Heart right ventricle (tissue), 16 donors: ENCODE data around the gene ERFL. TPM values are rescaled to one million over a fixed set of nuclear protein-coding genes. Genes with fewer than 3 reads are reported as not detected.

Experiments
- ATAC-seq, 8 donors: fragments of 200-7000 bp; cut with Tn5 transposase; one replicate each; pipeline ENCODE4 v1.9.1; 2020; ENCODE audit warnings: mild to moderate bottlenecking in 8 of 8, moderate library complexity in 8 of 8, moderate number of reproducible peaks in 1 of 8
- DNase-seq, 2 donors: peaks; one replicate each; pipeline ENCODE4 v3.0.0-alpha.2; 2020
- H3K27ac ChIP-seq, 10 donors: fragments of 200-600 bp; sonication (generic) in 2 of 10; one replicate each; pipeline versions ENCODE4 v1.5.0 to v1.8.0; 2020 to 2022; ENCODE audit warnings: mild to moderate bottlenecking in 3 of 10
- H3K27me3 ChIP-seq, 7 donors: fragments of 200-600 bp; one replicate each; pipeline ENCODE4 v1.8.0; 2021 to 2022; ENCODE audit warnings: mild to moderate bottlenecking in 2 of 7
- H3K36me3 ChIP-seq, 9 donors: fragments of 200-600 bp; sonication (generic) in 1 of 9; one replicate each; pipeline versions ENCODE4 v1.5.0 to v1.8.0; 2020 to 2022; ENCODE audit warnings: mild to moderate bottlenecking in 2 of 9
- H3K4me1 ChIP-seq, 9 donors: fragments of 200-600 bp; sonication (generic) in 1 of 9; one replicate each; pipeline versions ENCODE4 v1.5.0 to v1.8.0; 2020 to 2022; ENCODE audit warnings: mild to moderate bottlenecking in 4 of 9
- H3K4me3 ChIP-seq, 10 donors: fragments of 200-600 bp; sonication (generic) in 2 of 10; one replicate each; pipeline versions ENCODE4 v1.5.0 to v1.8.0; 2020 to 2022; ENCODE audit warnings: mild to moderate bottlenecking in 7 of 10, moderate library complexity in 2 of 10
- H3K9me3 ChIP-seq, 11 donors: fragments of 200-600 bp in 10 of 11; sonication (generic) in 2 of 11; one replicate each; pipeline versions ENCODE4 v1.5.0 to v1.8.0; 2013 to 2022; ENCODE audit warnings: mild to moderate bottlenecking in 2 of 11, control low read depth in 1 of 11, moderate library complexity in 1 of 11
- WGBS, 2 donors: extraction: QIAGEN DNeasy Blood & Tissue Kit; methylation state at CpG; one replicate each; pipeline ENCODE4 v1.1.7; 2013; ENCODE audit warnings: inconsistent platforms in 1 of 2; 5-methylcytosine and 5-hydroxymethylcytosine counted together
- intact Hi-C, 10 donors: fragments of 100-400 bp; cut with DNase I; formaldehyde crosslinking; loops; one replicate each; pipeline versions ENCODE4 v1.11.1 to v1.14.2; 2022
- microRNA-seq, 2 donors: library from miRNA; unstranded; fragments of <30 nt; microRNA quantifications; one replicate each; pipeline ENCODE4 v1.2.0, GENCODE V29; 2021
- polyA plus RNA-seq, 2 donors: library from polyadenylated mRNA; stranded (reverse); fragments of 200-250 nt; gene quantifications; one replicate each; pipeline ENCODE4 v1.2.3, GENCODE V29; 2013
- total RNA-seq, 10 donors: library from RNA; stranded (reverse); fragmentation: NEBNext Ultra II Directional in 3 of 10; extraction: Animal tissue kit (Norgen Biotek cat#: 25700) in 3 of 10; gene quantifications; one replicate each; pipeline versions ENCODE4 v1.2.1 to v1.2.4, GENCODE V29; 2021 to 2023
- TF ChIP-seq, protein P1 (sequence below), 9 donors: fragments of 200-600 bp; sonication (generic) in 2 of 9; IDR thresholded peaks; one replicate each; pipeline versions ENCODE4 v1.5.0 to v1.8.0; 2021 to 2022; ENCODE audit warnings: antibody characterized with exemption in 9 of 9, mild to moderate bottlenecking in 5 of 9, moderate library complexity in 1 of 9
- donor health status: Arrhythmogenic right ventricular cardiomyopathy.
- donor health status: ischemic (EF 13 %, LVEDD 7.1; RV severe dilation, severe dysfunction).
- donor health status: healthy with polysubstance abuse.
- donor health status: DM: no; HTN: yes; CAD: no.
- donor health status: DM: no; HTN: no; CAD: no.
- donor health status: ischemic (EF 25% LVEDD 6.9; RV normal size, moderate dysfunction).
- donor health status: ischemic (EF 25% LVEDD 5.7; RV mildly dilated, moderate dysfunction).
- donor health status: healthy.
- donor health status: DM: yes; HTN: yes; CAD: no.
- donor health status: Ischemic cardiomyopathy.
- donor health status: ischemic (EF 35%, LVEDD 5.7; RV mildly dilated, moderate dysfunction).
- donor health status: nonischemic (EF 11% LVEDD 7.7; RV severe dilation, severe dysfunction).
- donor health status: DM: yes; HTN: yes; CAD: no.
- donor health status: PGD.
- donor health status: ischemic (EF 29% LVEDD 5.4; RV normal size, mild dysfunction).
- donor health status: nonischemic (EF 23%, LVEDD 6.1; RV moderate dilation, normal function).

ERFL gene
- total and polyA plus RNA-seq, 12 donors, result 0.04 to 0.22 (median 0.13) TPM; not detected in 7

DNA sequence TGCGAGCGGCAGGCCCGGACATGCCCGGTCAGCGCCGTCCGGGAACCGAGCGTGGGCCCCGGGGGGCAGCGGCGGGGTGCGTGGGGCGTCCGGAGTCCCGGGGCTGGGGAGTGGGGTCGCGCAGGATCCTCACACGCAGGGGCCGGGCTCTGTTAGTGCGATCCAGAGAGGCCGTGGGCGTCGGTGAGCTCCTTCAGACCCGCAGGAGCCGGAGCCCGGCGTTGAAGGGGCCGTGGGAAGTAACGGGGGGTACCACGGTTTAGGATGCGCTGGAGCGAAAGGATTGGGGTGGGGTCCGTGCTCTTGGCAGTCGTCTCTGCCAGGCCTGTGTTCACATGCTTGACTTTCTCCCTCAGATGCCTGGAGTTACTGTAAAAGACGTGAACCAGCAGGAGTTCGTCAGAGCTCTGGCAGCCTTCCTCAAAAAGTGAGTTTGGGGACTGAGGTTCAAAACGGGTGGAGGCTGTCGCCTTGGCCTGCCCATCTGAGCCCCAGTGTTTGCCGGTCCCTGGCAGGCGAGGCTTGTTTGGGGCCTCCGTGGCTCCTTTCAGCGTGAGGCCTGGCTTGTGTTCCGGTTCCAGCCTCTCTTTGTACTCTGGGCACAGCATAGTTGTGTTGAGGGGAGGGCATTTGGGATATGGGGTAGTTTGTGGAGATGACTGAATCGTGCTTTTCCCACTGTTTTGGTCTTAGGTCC, 67.7 kb downstream of the ERFL start:
- TF ChIP-seq, protein P1, sequence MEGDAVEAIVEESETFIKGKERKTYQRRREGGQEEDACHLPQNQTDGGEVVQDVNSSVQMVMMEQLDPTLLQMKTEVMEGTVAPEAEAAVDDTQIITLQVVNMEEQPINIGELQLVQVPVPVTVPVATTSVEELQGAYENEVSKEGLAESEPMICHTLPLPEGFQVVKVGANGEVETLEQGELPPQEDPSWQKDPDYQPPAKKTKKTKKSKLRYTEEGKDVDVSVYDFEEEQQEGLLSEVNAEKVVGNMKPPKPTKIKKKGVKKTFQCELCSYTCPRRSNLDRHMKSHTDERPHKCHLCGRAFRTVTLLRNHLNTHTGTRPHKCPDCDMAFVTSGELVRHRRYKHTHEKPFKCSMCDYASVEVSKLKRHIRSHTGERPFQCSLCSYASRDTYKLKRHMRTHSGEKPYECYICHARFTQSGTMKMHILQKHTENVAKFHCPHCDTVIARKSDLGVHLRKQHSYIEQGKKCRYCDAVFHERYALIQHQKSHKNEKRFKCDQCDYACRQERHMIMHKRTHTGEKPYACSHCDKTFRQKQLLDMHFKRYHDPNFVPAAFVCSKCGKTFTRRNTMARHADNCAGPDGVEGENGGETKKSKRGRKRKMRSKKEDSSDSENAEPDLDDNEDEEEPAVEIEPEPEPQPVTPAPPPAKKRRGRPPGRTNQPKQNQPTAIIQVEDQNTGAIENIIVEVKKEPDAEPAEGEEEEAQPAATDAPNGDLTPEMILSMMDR (IDR thresholded peaks at IDR 0.05), result no peak
- 1% methylated on average over 40 to 45 of the region's 45 CpGs for WGBS, 2 donors

DNA sequence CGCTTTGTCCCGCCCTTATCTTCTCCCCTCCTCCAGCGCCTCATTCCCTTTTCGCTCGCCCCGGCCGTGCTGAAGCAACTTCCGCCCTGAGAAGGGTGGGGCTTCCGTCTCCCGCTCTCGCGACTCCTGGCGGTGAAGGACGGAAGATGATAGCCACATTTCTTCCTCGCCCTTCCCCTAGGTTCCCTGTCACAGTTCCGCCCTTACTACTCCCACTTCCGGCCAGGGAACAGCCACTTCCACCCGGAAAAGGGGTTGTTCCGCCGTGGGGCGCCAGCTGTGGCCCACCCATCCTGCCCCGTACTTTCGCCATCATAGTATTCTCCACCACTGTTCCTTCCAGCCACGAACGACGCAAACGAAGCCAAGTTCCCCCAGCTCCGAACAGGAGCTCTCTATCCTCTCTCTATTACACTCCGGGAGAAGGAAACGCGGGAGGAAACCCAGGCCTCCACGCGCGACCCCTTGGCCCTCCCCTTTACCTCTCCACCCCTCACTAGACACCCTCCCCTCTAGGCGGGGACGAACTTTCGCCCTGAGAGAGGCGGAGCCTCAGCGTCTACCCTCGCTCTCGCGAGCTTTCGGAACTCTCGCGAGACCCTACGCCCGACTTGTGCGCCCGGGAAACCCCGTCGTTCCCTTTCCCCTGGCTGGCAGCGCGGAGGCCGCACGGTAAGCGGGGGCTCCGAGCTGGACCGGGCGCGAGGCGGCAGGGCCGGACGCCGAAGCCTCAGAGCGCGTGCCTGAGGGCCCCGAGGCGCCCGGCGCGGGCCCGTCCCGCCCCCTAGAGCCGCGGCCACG, 68.4 kb downstream of the ERFL start, which contains the start of gene RPS19:
RPS19 (plus strand) TSS at position 638 of the 801 bp plus-strand sequence. CDS start 520 bp downstream, outside the sequence.
- peaks cover 0 to 41% (median 25%) of the 10 kb centered on the region in 9 donors for H3K36me3 ChIP-seq
- TF ChIP-seq, protein P1 (IDR thresholded peaks at IDR 0.05), result peak; percentile 39 to 74 (median 68)
- DNase-seq (peak; percentile 99), ATAC-seq (peak; percentile 93 to 98 (median 97))
- peak within 1 kb of the TSS; percentile 48 to 98 (median 82) for H3K4me3 ChIP-seq
- 0% methylated on average over 76 of the region's 76 CpGs for WGBS, 2 donors
- peaks cover 0 to 4% (median 0%) of the 10 kb centered on the region in 7 donors for H3K27me3 ChIP-seq
- H3K27ac ChIP-seq, result peak within 1 kb of the TSS; percentile 87 to 99 (median 96)
- no peaks in the 10 kb centered on the region for H3K9me3 ChIP-seq
- intact Hi-C loops, result loop anchor here in 6 of 10 donors (1.0 to 5.0 kb wide), 3 partner anchors 23 to 97 kb away; partner anchors contain the start of genes ARHGEF1 (in 3 of the 6) and RABAC1 (in 3 of the 6)
- peaks cover 7 to 48% (median 30%) of the 10 kb centered on the region in 9 donors for H3K4me1 ChIP-seq

More for the DNA sequence above, 67.7 kb downstream of the ERFL start:
- ATAC-seq (no peak), DNase-seq (no peak)
- Histone ChIP-seq H3K4me3 (peak overlapping the region; percentile 48 to 98 (median 82)), H3K36me3 (peaks cover 0 to 48% (median 30%) of the 10 kb centered on the region in 9 donors), H3K9me3 (no peaks in the 10 kb centered on the region), H3K27me3 (peaks cover 0 to 3% (median 0%) of the 10 kb centered on the region in 7 donors), H3K4me1 (peaks cover 7 to 51% (median 30%) of the 10 kb centered on the region in 9 donors), H3K27ac (peak overlapping the region; percentile 87 to 99 (median 96))
- intact Hi-C loops, result loop anchor here in 6 of 10 donors (1.0 to 5.0 kb wide), 3 partner anchors 22 to 97 kb away; partner anchors contain the start of genes ARHGEF1 (in 3 of the 6) and RABAC1 (in 3 of the 6)

DNA sequence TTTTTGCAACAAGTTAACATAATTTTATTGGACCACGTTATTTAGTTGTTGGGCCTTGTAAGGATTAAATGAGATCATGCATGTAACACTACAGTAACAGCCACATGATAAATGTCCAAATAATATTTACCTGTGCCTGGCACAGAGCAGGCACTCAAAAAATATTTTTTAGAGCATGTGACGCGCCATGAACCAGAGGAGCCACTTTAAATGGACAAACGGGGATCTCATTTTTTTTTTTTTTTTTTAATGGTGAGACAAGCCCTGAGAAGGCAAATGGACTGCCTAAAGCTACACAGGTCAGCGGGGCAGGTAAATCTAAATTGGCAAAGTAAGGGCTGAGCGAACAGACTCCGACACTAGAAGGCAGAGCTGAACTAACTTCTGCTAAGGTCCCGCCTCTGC, 69.0 kb downstream of the ERFL start:
- peaks cover 7 to 42% (median 28%) of the 10 kb centered on the region in 9 donors for H3K4me1 ChIP-seq
- peak overlapping the region in 8 of 10 donors; percentile 62 to 98 (median 90) for H3K4me3 ChIP-seq
- WGBS, 2 donors, result 5 to 6% methylated on average over 8 of the region's 8 CpGs
- peak overlapping the region; percentile 23 to 99 (median 94) for H3K27ac ChIP-seq
- ATAC-seq (no peak), DNase-seq (no peak)
- peaks cover 0 to 8% (median 0%) of the 10 kb centered on the region in 7 donors for H3K27me3 ChIP-seq
- H3K36me3 ChIP-seq, result peaks cover 0 to 35% (median 19%) of the 10 kb centered on the region in 9 donors
- intact Hi-C loops, result no loop called here
- TF ChIP-seq, protein P1 (IDR thresholded peaks at IDR 0.05), result no peak
- H3K9me3 ChIP-seq, result no peaks in the 10 kb centered on the region

Small RNA genes within 50 kb of the gene (microRNA-seq; reads per million reads assigned to microRNA genes)
- gene MIR6797, result 0 reads per million in 2 donors

Other genes with a start within 250 kb of the ERFL start
- gene CEACAM7, start 240.2 kb downstream of the ERFL start, total RNA-seq, result not detected
- not detected for gene CEACAM7, start 240.2 kb downstream of the ERFL start, polyA plus RNA-seq
- gene CEACAM5, start 219.8 kb downstream of the ERFL start, total RNA-seq, result not detected
- under 1 TPM in 1 of 2 donors, not detected in 1; 0.03 TPM for gene CEACAM5, start 219.8 kb downstream of the ERFL start, polyA plus RNA-seq
- under 1 TPM in 2 of 10 donors, not detected in 8; 0.10 to 0.12 TPM for gene CEACAM6, start 172.9 kb downstream of the ERFL start, total RNA-seq
- gene CEACAM6, start 172.9 kb downstream of the ERFL start, polyA plus RNA-seq, result under 1 TPM in 1 of 2 donors, not detected in 1; 0.03 TPM
- 1 to 10 TPM in 1 of 10 donors, under 1 TPM in 7, not detected in 2; 0.21 to 1.5 (median 0.40) TPM for gene CEACAM3, start 131.9 kb downstream of the ERFL start, total RNA-seq
- gene CEACAM3, start 131.9 kb downstream of the ERFL start, polyA plus RNA-seq, result not detected
- gene LYPD4, start 83.8 kb downstream of the ERFL start, total RNA-seq, result not detected
- not detected for gene LYPD4, start 83.8 kb downstream of the ERFL start, polyA plus RNA-seq
- gene DMRTC2, start 83.4 kb downstream of the ERFL start, total RNA-seq, result not detected
- not detected for gene DMRTC2, start 83.4 kb downstream of the ERFL start, polyA plus RNA-seq
- gene RPS19, start 68.2 kb downstream of the ERFL start, total RNA-seq, result 1,000 to 10,000 TPM in 1 of 10 donors, 100 to 1,000 TPM in 9; 446 to 1,030 (median 578) TPM
- 1,000 to 10,000 TPM; 1,092 to 1,996 TPM for gene RPS19, start 68.2 kb downstream of the ERFL start, polyA plus RNA-seq
- 1 to 10 TPM in 1 of 10 donors, under 1 TPM in 2, not detected in 7; 0.17 to 1.4 (median 0.18) TPM for gene CD79A, start 51.2 kb downstream of the ERFL start, total RNA-seq
- gene CD79A, start 51.2 kb downstream of the ERFL start, polyA plus RNA-seq, result under 1 TPM in 1 of 2 donors, not detected in 1; 0.39 TPM
- 10 to 100 TPM; 20.2 to 57.7 (median 25.9) TPM for gene ARHGEF1, start 45.3 kb downstream of the ERFL start, total RNA-seq
- gene ARHGEF1, start 45.3 kb downstream of the ERFL start, polyA plus RNA-seq, result 100 to 1,000 TPM in 1 of 2 donors, 10 to 100 TPM in 1; 33.4 to 143 TPM
- gene RABAC1, start 30.9 kb upstream of the ERFL start, total RNA-seq, result 100 to 1,000 TPM in 1 of 10 donors, 10 to 100 TPM in 9; 34.5 to 117 (median 46.9) TPM
- 100 to 1,000 TPM; 104 to 270 TPM for gene RABAC1, start 30.9 kb upstream of the ERFL start, polyA plus RNA-seq
- gene ATP1A3, start 65.8 kb upstream of the ERFL start, total RNA-seq, result 100 to 1,000 TPM; 245 to 419 (median 347) TPM
- gene ATP1A3, start 65.8 kb upstream of the ERFL start, polyA plus RNA-seq, result 10 to 100 TPM; 38.0 to 87.1 TPM
- 1 to 10 TPM; 1.2 to 9.3 (median 3.0) TPM for gene GRIK5, start 141.8 kb upstream of the ERFL start, total RNA-seq
- 1 to 10 TPM in 1 of 2 donors, under 1 TPM in 1; 0.35 to 1.4 TPM for gene GRIK5, start 141.8 kb upstream of the ERFL start, polyA plus RNA-seq
- gene ZNF574, start 147.7 kb upstream of the ERFL start, total RNA-seq, result 10 to 100 TPM in 2 of 10 donors, 1 to 10 TPM in 8; 5.0 to 11.1 (median 8.1) TPM
- 1 to 10 TPM; 3.4 to 5.8 TPM for gene ZNF574, start 147.7 kb upstream of the ERFL start, polyA plus RNA-seq
- gene POU2F2, start 204.0 kb upstream of the ERFL start, total RNA-seq, result 1 to 10 TPM in 1 of 10 donors, under 1 TPM in 9; 0.51 to 3.8 (median 0.70) TPM
- under 1 TPM; 0.28 to 0.37 TPM for gene POU2F2, start 204.0 kb upstream of the ERFL start, polyA plus RNA-seq